HepG2 (cell line): ENCODE results near the gene CDYL2. TPM values are rescaled to one million over a fixed set of nuclear protein-coding genes. Genes with fewer than 3 reads are reported as not detected.

Experiments used
- ATAC-seq: fragments of 200-7000 bp; cut with Tn5 transposase; 3 replicates; pipeline ENCODE4 v1.9.1; 2020; ENCODE audit warnings: mild to moderate bottlenecking, moderate library complexity
- BruUV-seq: library from RNA; stranded (reverse); fragments of 400-500 nt; replicated peaks from 2 replicates; lab custom pipeline; 2021; lab: Mats Ljungman, UMichigan
- CTCF ChIA-PET: fragments of 300-600 bp; formaldehyde crosslinking; extraction: SDS; loops from one replicate; lab custom pipeline; 2021; ENCODE audit warnings: low total read pairs, inconsistent platforms, low intra/inter-chr PET ratio; lab: Yijun Ruan, JAX
- POLR2A ChIA-PET: fragments of 350-600 bp; sonication (Branson Sonifier 250); formaldehyde crosslinking; loops from one replicate; lab custom pipeline; 2020; ENCODE audit warnings: antibody characterized with exemption, inconsistent platforms; lab: Yijun Ruan, JAX
- DNase-seq: peaks from one replicate; pipeline ENCODE4 v3.0.0-alpha.2; 2015; ENCODE audit warnings: low spot score
- FAIRE-seq: peaks from 3 replicates; lab custom pipeline; 2011; peaks lifted over from hg19 to GRCh38; lab: Jason Lieb, UNC
- H2AFZ ChIP-seq: one replicate; pipeline ENCODE4 v1.6.1; 2011; ENCODE audit warnings: low read length, inconsistent platforms
- H3K27ac ChIP-seq: fragments of 300-600 bp; 3 replicates; pipeline ENCODE4 v1.8.0; 2011; ENCODE audit warnings: mixed run types, mild to moderate bottlenecking, mixed read lengths, low read length, inconsistent platforms; ENCODE audit not compliant: insufficient read depth; ENCODE audit errors: extremely low read length
- H3K27me3 ChIP-seq, 2 experiments: fragments of 200-600 bp in 1 of 2; 2 replicates in 1 of 2; 3 replicates in 1 of 2; pipeline versions ENCODE4 v1.6.0 to v1.8.0; 2011; ENCODE audit warnings: low read length in 2 of 2, mild to moderate bottlenecking in 2 of 2, moderate library complexity in 2 of 2, inconsistent platforms in 1 of 2; ENCODE audit not compliant: insufficient read depth in 2 of 2, control insufficient read depth in 1 of 2
- H3K36me3 ChIP-seq, 2 experiments: fragments of 200-600 bp in 1 of 2; replicated peaks in 1 of 2; 2 replicates in 1 of 2; 3 replicates in 1 of 2; pipeline versions ENCODE4 v1.5.1 to v1.8.0; 2011; ENCODE audit warnings: low read length in 2 of 2, inconsistent platforms in 1 of 2; ENCODE audit not compliant: insufficient read depth in 2 of 2, control insufficient read depth in 1 of 2
- H3K4me1 ChIP-seq: 2 replicates; pipeline ENCODE4 v1.5.1; 2012; ENCODE audit warnings: low read length, inconsistent platforms; ENCODE audit not compliant: insufficient read depth
- H3K4me2 ChIP-seq: 2 replicates; pipeline ENCODE4 v1.6.0; 2011; ENCODE audit warnings: low read depth, low read length, inconsistent platforms
- H3K4me3 ChIP-seq, 3 experiments: fragments of 200-600 bp in 1 of 3; sonication (generic), shearing (Covaris generic) in 1 of 3; replicated peaks in 1 of 3; 2 replicates each; pipeline ENCODE4 v1.5.1; 2011 to 2016; ENCODE audit warnings: low read length in 3 of 3, inconsistent platforms in 2 of 3, low read depth in 2 of 3, mild to moderate bottlenecking in 2 of 3, control low read depth in 1 of 3, mixed read lengths in 1 of 3; ENCODE audit not compliant: insufficient read depth in 1 of 3
- H3K79me2 ChIP-seq: one replicate; pipeline ENCODE4 v1.6.1; 2011; ENCODE audit warnings: low read length, inconsistent platforms; ENCODE audit not compliant: insufficient read depth
- H3K9ac ChIP-seq: 2 replicates; pipeline ENCODE4 v1.6.0; 2011; ENCODE audit warnings: mild to moderate bottlenecking, low read depth, low read length, inconsistent platforms; ENCODE audit not compliant: insufficient read depth
- H3K9me3 ChIP-seq: 2 replicates; pipeline ENCODE4 v1.5.1; 2012; ENCODE audit warnings: mild to moderate bottlenecking, low read length
- H4K20me1 ChIP-seq: 2 replicates; pipeline ENCODE4 v1.6.0; 2011; ENCODE audit warnings: inconsistent platforms, mild to moderate bottlenecking, low read length, moderate library complexity; ENCODE audit not compliant: insufficient read depth
- PRDM15 ChIP-seq: sonication (generic); formaldehyde crosslinking; IDR thresholded peaks from 2 replicates; pipeline ENCODE4 v1.4.0; 2020; ENCODE audit warnings: missing genetic modification reagents
- ZNF235 ChIP-seq: sonication (generic); formaldehyde crosslinking; IDR thresholded peaks from 2 replicates; pipeline ENCODE4 v1.8.1; 2023; ENCODE audit warnings: mild to moderate bottlenecking, missing genetic modification reagents, borderline replicate concordance
- ZSCAN21 ChIP-seq: sonication (generic); formaldehyde crosslinking; IDR thresholded peaks from 2 replicates; pipeline ENCODE4 v1.8.0; 2022; ENCODE audit warnings: mild to moderate bottlenecking, missing genetic modification reagents, moderate library complexity, borderline replicate concordance
- WGBS: methylation state at CpG from one replicate; pipeline ENCODE4 v1.1.6; 2017; ENCODE audit warnings: low lambda C conversion rate; 5-methylcytosine and 5-hydroxymethylcytosine counted together
- in situ Hi-C: cut with HindIII; loops from 2 replicates; pipeline ENCODE4 v1.10.0; 2017; ENCODE audit warnings: low pct_unique_long_range_greater_than_20kb; ENCODE audit not compliant: extremely low pct_ligation_motif_present
- intact Hi-C: fragments of 100-400 bp; cut with micrococcal nuclease; formaldehyde crosslinking; loops from one replicate; pipeline ENCODE4 v1.10.0; 2022; ENCODE audit not compliant: unreplicated experiment
- polyA plus RNA-seq, 8 experiments: library from polyadenylated mRNA; depleted of rRNA in 3 of 8; stranded (reverse) in 7 of 8; unstranded in 1 of 8; fragments of >200 nt; fragmentation: Illumina TruSeq in 4 of 8; extraction: Trizol in 4 of 8; gene quantifications; 2 replicates each; pipeline versions ENCODE4 v1.2.1 to v1.2.3, GENCODE V29; 2011 to 2016; ENCODE audit warnings: low read depth in 4 of 8, missing spikeins in 1 of 8, mixed read lengths in 1 of 8; ENCODE audit not compliant: insufficient read depth in 1 of 8
- total RNA-seq, 5 experiments: library from RNA; depleted of rRNA; stranded (reverse); fragments of >200 nt; fragmentation: Illumina TruSeq; extraction: Trizol; gene quantifications; 2 replicates each; pipeline ENCODE4 v1.2.3, GENCODE V29; 2016; ENCODE audit warnings: low read depth in 1 of 5

Gene CDYL2
- total and polyA plus RNA-seq, 2 of the 13 experiments (the other 11 are each of a cell fraction or from before 2014, with no cell fraction given): 0.07 to 0.35 TPM

- no peaks in the 10 kb centered on the region for H3K36me3 ChIP-seq
- ChIA-PET CTCF (no interaction called here), POLR2A (no interaction called here)
- no peak overlapping the region for H2AFZ ChIP-seq
- 45% methylated on average over 12 of the region's 14 CpGs for WGBS
- no peak for TF ChIP-seq PRDM15 (CRISPR knock-in tag)
- no peak for TF ChIP-seq ZNF235 (CRISPR knock-in tag)
- TF ChIP-seq ZSCAN21 (CRISPR knock-in tag): no peak
- TF ChIP-seq, all 625 proteins: peak for 0
- FAIRE-seq (no peak), ATAC-seq (no peak), DNase-seq (no peak)
- Histone ChIP-seq H3K4me1 (no peaks in the 10 kb centered on the region), H3K4me2 (no peak overlapping the region), H3K27me3 (no peaks in the 10 kb centered on the region), H3K4me3 (no peak overlapping the region), H3K9ac (no peak overlapping the region), H3K27ac (no peak overlapping the region), H3K9me3 (no peaks in the 10 kb centered on the region), H4K20me1 (no peaks in the 10 kb centered on the region), H3K79me2 (no peaks in the 10 kb centered on the region)
- in situ Hi-C loops (no loop called here), intact Hi-C loops (no loop called here)
- no TSS peak for BruUV-seq
Observed at GRCh38 chr16:80618862-80619648, 185.3 kb downstream of the CDYL2 start.
